SU-DHL-6 (cell line): ENCODE measurements around the gene TCF4.

Experiments
- H2AFZ ChIP-seq: fragments of 200-600 bp; sonication (generic); 2 replicates; pipeline ENCODE4 v1.6.1; 2014; ENCODE audit warnings: low read depth, mild to moderate bottlenecking, moderate library complexity, mixed read lengths, antibody characterized with exemption, low read length; ENCODE audit not compliant: severe bottlenecking
- H3F3A ChIP-seq: fragments of 200-600 bp; shearing (Covaris generic); 2 replicates; pipeline ENCODE4 v1.6.0; 2016; ENCODE audit warnings: antibody characterized with exemption, mild to moderate bottlenecking; ENCODE audit not compliant: insufficient read depth
- H3K27ac ChIP-seq: fragments of 200-600 bp; sonication (generic); 2 replicates; pipeline ENCODE4 v1.5.1; 2016; ENCODE audit warnings: low read depth, mild to moderate bottlenecking, low read length, moderate library complexity, mixed read lengths
- H3K27me3 ChIP-seq: fragments of 200-600 bp; sonication (generic), shearing (Covaris generic); 2 replicates; pipeline ENCODE4 v1.6.0; 2014; ENCODE audit warnings: mild to moderate bottlenecking, low read length
- H3K36me3 ChIP-seq: fragments of 200-600 bp; sonication (generic); 2 replicates; pipeline ENCODE4 v1.6.1; 2014; ENCODE audit warnings: mild to moderate bottlenecking, low read length, mixed read lengths
- H3K4me2 ChIP-seq: fragments of 300-600, 200-600 bp; shearing (Covaris generic), sonication (generic); 2 replicates; pipeline ENCODE4 v1.6.0; 2014; ENCODE audit warnings: low read length, low read depth, mild to moderate bottlenecking; ENCODE audit not compliant: poor library complexity, severe bottlenecking
- H3K4me3 ChIP-seq: fragments of 200-600 bp; sonication (generic); 2 replicates; pipeline ENCODE4 v1.5.1; 2014; ENCODE audit warnings: antibody characterized with exemption, low read length, mild to moderate bottlenecking, mixed read lengths; ENCODE audit not compliant: insufficient read depth, poor library complexity, severe bottlenecking
- H3K79me2 ChIP-seq: fragments of 200-600 bp; sonication (generic); 2 replicates; pipeline ENCODE4 v1.6.1; 2014; ENCODE audit warnings: mild to moderate bottlenecking, low read length, moderate library complexity; ENCODE audit not compliant: insufficient read depth
- H3K9ac ChIP-seq: fragments of 200-600 bp; sonication (generic); 2 replicates; pipeline ENCODE4 v1.7.0; 2014; ENCODE audit warnings: mild to moderate bottlenecking, low read length
- H3K9me2 ChIP-seq: fragments of 200-600 bp; sonication (generic); replicated peaks from 2 replicates; pipeline ENCODE4 v1.6.1; 2014; ENCODE audit warnings: low read length; ENCODE audit not compliant: insufficient read depth
- H3K9me3 ChIP-seq: fragments of 200-600 bp; sonication (generic); 2 replicates; pipeline ENCODE4 v1.6.1; 2014; ENCODE audit warnings: low read length, mixed read lengths; ENCODE audit not compliant: insufficient read depth
- H4K20me1 ChIP-seq: fragments of 200-600 bp; sonication (generic); 2 replicates; pipeline ENCODE4 v1.6.1; 2014; ENCODE audit warnings: low read depth, mild to moderate bottlenecking, antibody characterized with exemption, low read length, moderate library complexity, mixed read lengths
- EZH2phosphoT487 ChIP-seq: fragments of 200-600 bp; sonication (generic), shearing (Covaris generic); conservative IDR thresholded peaks from 2 replicates; pipeline ENCODE4 v1.6.1; 2018; ENCODE audit warnings: mild to moderate bottlenecking, antibody characterized with exemption, low read length, moderate library complexity, mixed read lengths
- TF ChIP-seq, protein P1 (sequence below): fragments of 200-600 bp; sonication (generic); IDR thresholded peaks from one replicate; pipeline ENCODE4 v1.5.1; 2017; ENCODE audit warnings: antibody characterized with exemption, mild to moderate bottlenecking, low read length, moderate library complexity; ENCODE audit not compliant: insufficient read depth, poor library complexity, severe bottlenecking

TCF4 gene

GRCh38 chr18:55339990-55340389 lies 248.0 kb downstream of the TCF4 start:
- Histone ChIP-seq H3K79me2 (no peaks in the 10 kb centered on the region), H3K9me2 (no peaks in the 10 kb centered on the region), H2AFZ (no peak overlapping the region), H3K9me3 (no peaks in the 10 kb centered on the region), H3K27ac (no peak overlapping the region), H3F3A (no peaks in the 10 kb centered on the region), H4K20me1 (no peaks in the 10 kb centered on the region), H3K4me2 (no peak overlapping the region), H3K27me3 (no peaks in the 10 kb centered on the region), H3K4me3 (no peak overlapping the region), H3K36me3 (no peaks in the 10 kb centered on the region), H3K9ac (no peak overlapping the region)
- no peak for TF ChIP-seq EZH2phosphoT487
- TF ChIP-seq, protein P1, sequence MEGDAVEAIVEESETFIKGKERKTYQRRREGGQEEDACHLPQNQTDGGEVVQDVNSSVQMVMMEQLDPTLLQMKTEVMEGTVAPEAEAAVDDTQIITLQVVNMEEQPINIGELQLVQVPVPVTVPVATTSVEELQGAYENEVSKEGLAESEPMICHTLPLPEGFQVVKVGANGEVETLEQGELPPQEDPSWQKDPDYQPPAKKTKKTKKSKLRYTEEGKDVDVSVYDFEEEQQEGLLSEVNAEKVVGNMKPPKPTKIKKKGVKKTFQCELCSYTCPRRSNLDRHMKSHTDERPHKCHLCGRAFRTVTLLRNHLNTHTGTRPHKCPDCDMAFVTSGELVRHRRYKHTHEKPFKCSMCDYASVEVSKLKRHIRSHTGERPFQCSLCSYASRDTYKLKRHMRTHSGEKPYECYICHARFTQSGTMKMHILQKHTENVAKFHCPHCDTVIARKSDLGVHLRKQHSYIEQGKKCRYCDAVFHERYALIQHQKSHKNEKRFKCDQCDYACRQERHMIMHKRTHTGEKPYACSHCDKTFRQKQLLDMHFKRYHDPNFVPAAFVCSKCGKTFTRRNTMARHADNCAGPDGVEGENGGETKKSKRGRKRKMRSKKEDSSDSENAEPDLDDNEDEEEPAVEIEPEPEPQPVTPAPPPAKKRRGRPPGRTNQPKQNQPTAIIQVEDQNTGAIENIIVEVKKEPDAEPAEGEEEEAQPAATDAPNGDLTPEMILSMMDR = no peak

GRCh38 chr18:55338978-55339650 lies 248.9 kb downstream of the TCF4 start:
- no peaks in the 10 kb centered on the region for H3K79me2 ChIP-seq
- no peaks in the 10 kb centered on the region for H3K27me3 ChIP-seq
- H4K20me1 ChIP-seq = no peaks in the 10 kb centered on the region
- no peaks in the 10 kb centered on the region for H3K9me2 ChIP-seq
- no peak overlapping the region for H3K9ac ChIP-seq
- no peak overlapping the region for H2AFZ ChIP-seq
- no peaks in the 10 kb centered on the region for H3K36me3 ChIP-seq
- no peaks in the 10 kb centered on the region for H3K9me3 ChIP-seq
- no peak overlapping the region for H3K4me2 ChIP-seq
- no peak overlapping the region for H3K27ac ChIP-seq
- TF ChIP-seq, protein P1 = no peak
- TF ChIP-seq EZH2phosphoT487 = no peak
- H3F3A ChIP-seq = no peaks in the 10 kb centered on the region
- no peak overlapping the region for H3K4me3 ChIP-seq

DNA sequence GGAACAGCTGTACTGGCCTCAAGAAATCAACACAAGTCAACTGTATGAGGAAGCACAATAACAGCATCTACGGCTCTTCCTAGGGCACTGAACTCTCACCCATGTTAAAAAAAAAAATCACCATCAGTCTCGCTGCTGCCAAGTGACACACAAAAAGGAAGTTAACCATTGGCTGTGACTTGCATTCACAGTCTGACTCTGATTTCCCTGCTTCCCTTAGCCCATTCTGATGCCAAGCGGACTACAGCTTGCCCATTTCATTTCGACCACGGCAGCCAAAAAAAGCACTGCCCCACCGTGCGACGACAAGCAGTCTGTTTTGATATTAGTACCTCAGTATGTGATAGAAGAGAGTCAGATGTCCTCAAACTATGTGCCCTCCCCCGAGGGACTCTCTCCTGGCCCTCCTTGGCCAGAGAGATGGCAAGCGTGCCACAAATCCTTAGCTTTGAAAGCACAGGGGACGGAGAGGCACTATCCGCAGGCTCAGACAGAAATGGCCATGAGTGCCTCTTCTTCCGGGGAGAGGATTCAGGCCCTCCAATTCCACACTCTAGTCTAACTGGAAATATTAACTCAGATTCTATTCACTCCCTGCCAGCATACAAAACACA lies 250.0 kb downstream of the TCF4 start:
- Histone ChIP-seq H3K27ac (no peak overlapping the region), H3K27me3 (no peaks in the 10 kb centered on the region), H3K4me3 (no peak overlapping the region), H3K9me2 (no peaks in the 10 kb centered on the region), H3K9ac (no peak overlapping the region), H3K4me2 (no peak overlapping the region), H3F3A (no peaks in the 10 kb centered on the region), H3K79me2 (no peaks in the 10 kb centered on the region), H4K20me1 (no peaks in the 10 kb centered on the region), H3K36me3 (no peaks in the 10 kb centered on the region), H3K9me3 (no peaks in the 10 kb centered on the region), H2AFZ (no peak overlapping the region)
- TF ChIP-seq EZH2phosphoT487 = no peak
- TF ChIP-seq, protein P1 = no peak
